K562 (cell line): ENCODE measurements around the gene RASSF3. TPM values are rescaled to one million over a fixed set of nuclear protein-coding genes. Genes with fewer than 3 reads are reported as not detected.
A peak's percentile ranks its signal among the peaks of the same experiment; 100 is the strongest.

Experiments used
- ADNP ChIP-seq: fragments of 200-800 bp; sonication (Bioruptor generic); IDR thresholded peaks from 2 replicates; pipeline ENCODE4 v1.6.1; 2016; ENCODE audit warnings: missing genetic modification characterization, missing compliant biosample characterization
- ELF4 ChIP-seq: fragments of 450-650 bp; formaldehyde crosslinking; IDR thresholded peaks from 2 replicates; pipeline ENCODE4 v1.4.0; 2022; ENCODE audit warnings: missing genetic modification characterization
- GABPA ChIP-seq: fragments of 200-800 bp; sonication (Bioruptor generic); conservative IDR thresholded peaks from 2 replicates; pipeline ENCODE4 v1.6.1; 2016; ENCODE audit warnings: low read depth, missing genetic modification characterization, missing compliant biosample characterization
- HNRNPH1 ChIP-seq: fragments of 200-400 bp; formaldehyde crosslinking; optimal IDR thresholded peaks from 2 replicates; pipeline ENCODE3; 2017; ENCODE audit warnings: low read depth, mild to moderate bottlenecking, low read length, moderate library complexity
- NUFIP1 ChIP-seq: fragments of 450-650 bp; IDR thresholded peaks from 2 replicates; pipeline ENCODE4 v1.6.1; 2018; ENCODE audit not compliant: partially characterized antibody
- RBFOX2 ChIP-seq: fragments of 200-400 bp; formaldehyde crosslinking; IDR thresholded peaks from 2 replicates; pipeline ENCODE4 v1.6.1; 2017; ENCODE audit warnings: low read depth, mild to moderate bottlenecking, low read length, moderate library complexity
- RCOR1 ChIP-seq, 2 experiments: IDR thresholded peaks; 2 replicates each; pipeline ENCODE4 v1.6.1; 2012; ENCODE audit warnings: low read depth in 2 of 2, low read length in 2 of 2, borderline replicate concordance in 1 of 2, improper control_type of control experiment in 1 of 2
- YY1 ChIP-seq, 3 experiments: IDR thresholded peaks; 2 replicates each; pipeline ENCODE4 v1.6.1; 2011; ENCODE audit warnings: low read length in 2 of 3, mild to moderate bottlenecking in 2 of 3, moderate library complexity in 2 of 3, borderline replicate concordance in 1 of 3, control low read depth in 1 of 3, low read depth in 1 of 3; ENCODE audit not compliant: insufficient read depth in 3 of 3, insufficient replicate concordance in 2 of 3, control insufficient read depth in 1 of 3, insufficient read length in 1 of 3; ENCODE audit errors: extremely low read depth in 1 of 3
- ZFPM2 ChIP-seq: fragments of 250-450 bp; sonication (Bioruptor Pico); IDR thresholded peaks from 2 replicates; pipeline ENCODE4 v1.5.1; 2022; ENCODE audit warnings: mild to moderate bottlenecking
- ZNF232 ChIP-seq: sonication (generic); formaldehyde crosslinking; IDR thresholded peaks from 2 replicates; pipeline ENCODE4 v1.8.0; 2022; ENCODE audit warnings: mild to moderate bottlenecking, missing genetic modification reagents
- ZNF3 ChIP-seq: fragments of 250-450 bp; sonication (Bioruptor Pico); IDR thresholded peaks from 2 replicates; pipeline ENCODE4 v1.5.0; 2021; ENCODE audit warnings: mild to moderate bottlenecking, moderate library complexity
- ZSCAN32 ChIP-seq: fragments of 450-650 bp; formaldehyde crosslinking; IDR thresholded peaks from 2 replicates; pipeline ENCODE4 v1.4.0; 2020; ENCODE audit warnings: mild to moderate bottlenecking, moderate library complexity
- polyA plus RNA-seq, 8 experiments: library from polyadenylated mRNA; depleted of rRNA in 4 of 8; stranded (reverse) in 5 of 8; unstranded in 3 of 8; fragments of >200 nt; fragmentation: Nextera tagmentation in 2 of 8; fragmentation: Illumina TruSeq in 1 of 8; extraction: Ambion mirVana in 2 of 8; extraction: Trizol in 1 of 8; gene quantifications; 2 replicates each; pipeline versions ENCODE4 v1.2.1 to v1.2.3, GENCODE V29; 2011 to 2014; ENCODE audit warnings: inconsistent platforms in 1 of 8, missing spikeins in 1 of 8
- total RNA-seq, 7 experiments: library from RNA; depleted of rRNA in 6 of 7; stranded (reverse); fragments of >200 nt in 6 of 7; fragmentation: Illumina TruSeq in 2 of 7; extraction: Trizol in 2 of 7; gene quantifications; 2 replicates each; pipeline versions ENCODE4 v1.2.1 to v1.2.3, GENCODE V29; 2011 to 2021; ENCODE audit warnings: low replicate concordance in 1 of 7
- TF ChIP-seq, protein P1 (sequence below): sonication (generic); formaldehyde crosslinking; IDR thresholded peaks from 2 replicates; pipeline ENCODE4 v1.8.1; 2022; ENCODE audit warnings: missing genetic modification reagents
- TF ChIP-seq, protein P2 (sequence below): fragments of 250-450 bp; sonication (Bioruptor Pico); IDR thresholded peaks from 2 replicates; pipeline ENCODE4 v1.4.0; 2020; ENCODE audit warnings: borderline replicate concordance
- TF ChIP-seq, protein P3 (sequence below): fragments of 250-450 bp; sonication (Bioruptor Pico); IDR thresholded peaks from 2 replicates; pipeline ENCODE4 v1.4.0; 2020; ENCODE audit warnings: mild to moderate bottlenecking, moderate library complexity, borderline replicate concordance
- TF ChIP-seq, protein P4 (sequence below): sonication (generic); formaldehyde crosslinking; IDR thresholded peaks from 2 replicates; pipeline ENCODE4 v1.8.0; 2023; ENCODE audit warnings: missing genetic modification reagents, mild to moderate bottlenecking, borderline replicate concordance

The RASSF3 gene
- total and polyA plus RNA-seq, 9 of the 15 experiments (the other 6 are each of a cell fraction or from before 2014, with no cell fraction given), result 3.7 to 39.2 (median 20.2) TPM

DNA sequence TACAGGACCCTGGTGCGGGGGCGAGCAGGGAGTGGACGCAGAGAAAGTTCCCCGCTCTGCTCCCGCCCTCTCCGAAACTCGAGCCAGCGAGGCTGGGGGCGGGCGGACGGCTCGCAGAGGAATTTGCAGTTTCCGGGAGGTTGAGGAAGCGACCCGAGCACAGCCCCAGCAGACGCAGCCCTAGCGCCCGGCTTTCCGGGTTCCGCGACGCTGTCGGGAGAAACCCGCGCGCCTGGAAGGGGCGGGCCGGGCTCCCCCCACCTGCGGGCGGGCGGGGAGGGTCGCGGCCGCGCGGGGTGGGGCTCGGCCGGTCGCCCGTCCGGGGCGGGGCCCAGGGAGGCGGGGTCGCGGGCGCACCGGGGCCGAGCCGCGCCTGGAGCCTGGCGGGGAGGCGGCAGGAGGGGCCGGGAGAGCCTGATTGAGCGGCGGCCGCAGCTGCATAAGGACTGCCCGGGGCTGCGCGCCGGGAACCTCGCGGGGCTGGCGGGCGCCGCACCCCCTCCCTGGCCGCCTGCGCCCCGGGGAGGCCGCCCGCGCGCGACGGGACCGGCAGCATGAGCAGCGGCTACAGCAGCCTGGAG, at the start of gene RASSF3 (continued):
- TF ChIP-seq HNRNPH1 (no peak), ADNP (no peak), ZNF232 (CRISPR knock-in tag) (no peak), NUFIP1 (no peak), GABPA (peak; percentile 74), ZNF3 (CRISPR knock-in tag) (no peak), RCOR1 (IDR thresholded peaks at IDR 0.05; ENCODE audit: borderline replicate concordance in 1 of 2, low read depth in 2 of 2, low read length in 2 of 2) (no peak), ZSCAN32 (CRISPR knock-in tag) (no peak), ZFPM2 (CRISPR knock-in tag) (no peak), RBFOX2 (peak; percentile 76), YY1 (IDR thresholded peaks at IDR 0.05; ENCODE audit: borderline replicate concordance in 1 of 3, control insufficient read depth in 1 of 3, extremely low read depth in 1 of 3, insufficient read depth in 3 of 3, insufficient read length in 1 of 3, insufficient replicate concordance in 2 of 3, low read depth in 1 of 3, low read length in 2 of 3) (peak in 2 of 3 experiments; percentile 8 to 41), ELF4 (no peak)
- TF ChIP-seq, protein P1, sequence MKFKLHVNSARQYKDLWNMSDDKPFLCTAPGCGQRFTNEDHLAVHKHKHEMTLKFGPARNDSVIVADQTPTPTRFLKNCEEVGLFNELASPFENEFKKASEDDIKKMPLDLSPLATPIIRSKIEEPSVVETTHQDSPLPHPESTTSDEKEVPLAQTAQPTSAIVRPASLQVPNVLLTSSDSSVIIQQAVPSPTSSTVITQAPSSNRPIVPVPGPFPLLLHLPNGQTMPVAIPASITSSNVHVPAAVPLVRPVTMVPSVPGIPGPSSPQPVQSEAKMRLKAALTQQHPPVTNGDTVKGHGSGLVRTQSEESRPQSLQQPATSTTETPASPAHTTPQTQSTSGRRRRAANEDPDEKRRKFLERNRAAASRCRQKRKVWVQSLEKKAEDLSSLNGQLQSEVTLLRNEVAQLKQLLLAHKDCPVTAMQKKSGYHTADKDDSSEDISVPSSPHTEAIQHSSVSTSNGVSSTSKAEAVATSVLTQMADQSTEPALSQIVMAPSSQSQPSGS (CRISPR knock-in tag), result no peak
- TF ChIP-seq, protein P2, sequence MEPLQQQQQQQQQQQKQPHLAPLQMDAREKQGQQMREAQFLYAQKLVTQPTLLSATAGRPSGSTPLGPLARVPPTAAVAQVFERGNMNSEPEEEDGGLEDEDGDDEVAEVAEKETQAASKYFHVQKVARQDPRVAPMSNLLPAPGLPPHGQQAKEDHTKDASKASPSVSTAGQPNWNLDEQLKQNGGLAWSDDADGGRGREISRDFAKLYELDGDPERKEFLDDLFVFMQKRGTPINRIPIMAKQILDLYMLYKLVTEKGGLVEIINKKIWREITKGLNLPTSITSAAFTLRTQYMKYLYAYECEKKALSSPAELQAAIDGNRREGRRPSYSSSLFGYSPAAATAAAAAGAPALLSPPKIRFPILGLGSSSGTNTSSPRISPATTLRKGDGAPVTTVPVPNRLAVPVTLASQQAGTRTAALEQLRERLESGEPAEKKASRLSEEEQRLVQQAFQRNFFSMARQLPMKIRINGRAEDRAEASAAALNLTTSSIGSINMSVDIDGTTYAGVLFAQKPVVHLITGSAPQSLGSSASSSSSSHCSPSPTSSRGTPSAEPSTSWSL (CRISPR knock-in tag), result no peak
- TF ChIP-seq, protein P3, sequence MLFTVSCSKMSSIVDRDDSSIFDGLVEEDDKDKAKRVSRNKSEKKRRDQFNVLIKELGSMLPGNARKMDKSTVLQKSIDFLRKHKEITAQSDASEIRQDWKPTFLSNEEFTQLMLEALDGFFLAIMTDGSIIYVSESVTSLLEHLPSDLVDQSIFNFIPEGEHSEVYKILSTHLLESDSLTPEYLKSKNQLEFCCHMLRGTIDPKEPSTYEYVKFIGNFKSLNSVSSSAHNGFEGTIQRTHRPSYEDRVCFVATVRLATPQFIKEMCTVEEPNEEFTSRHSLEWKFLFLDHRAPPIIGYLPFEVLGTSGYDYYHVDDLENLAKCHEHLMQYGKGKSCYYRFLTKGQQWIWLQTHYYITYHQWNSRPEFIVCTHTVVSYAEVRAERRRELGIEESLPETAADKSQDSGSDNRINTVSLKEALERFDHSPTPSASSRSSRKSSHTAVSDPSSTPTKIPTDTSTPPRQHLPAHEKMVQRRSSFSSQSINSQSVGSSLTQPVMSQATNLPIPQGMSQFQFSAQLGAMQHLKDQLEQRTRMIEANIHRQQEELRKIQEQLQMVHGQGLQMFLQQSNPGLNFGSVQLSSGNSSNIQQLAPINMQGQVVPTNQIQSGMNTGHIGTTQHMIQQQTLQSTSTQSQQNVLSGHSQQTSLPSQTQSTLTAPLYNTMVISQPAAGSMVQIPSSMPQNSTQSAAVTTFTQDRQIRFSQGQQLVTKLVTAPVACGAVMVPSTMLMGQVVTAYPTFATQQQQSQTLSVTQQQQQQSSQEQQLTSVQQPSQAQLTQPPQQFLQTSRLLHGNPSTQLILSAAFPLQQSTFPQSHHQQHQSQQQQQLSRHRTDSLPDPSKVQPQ (CRISPR knock-in tag), result no peak
- TF ChIP-seq, protein P4, sequence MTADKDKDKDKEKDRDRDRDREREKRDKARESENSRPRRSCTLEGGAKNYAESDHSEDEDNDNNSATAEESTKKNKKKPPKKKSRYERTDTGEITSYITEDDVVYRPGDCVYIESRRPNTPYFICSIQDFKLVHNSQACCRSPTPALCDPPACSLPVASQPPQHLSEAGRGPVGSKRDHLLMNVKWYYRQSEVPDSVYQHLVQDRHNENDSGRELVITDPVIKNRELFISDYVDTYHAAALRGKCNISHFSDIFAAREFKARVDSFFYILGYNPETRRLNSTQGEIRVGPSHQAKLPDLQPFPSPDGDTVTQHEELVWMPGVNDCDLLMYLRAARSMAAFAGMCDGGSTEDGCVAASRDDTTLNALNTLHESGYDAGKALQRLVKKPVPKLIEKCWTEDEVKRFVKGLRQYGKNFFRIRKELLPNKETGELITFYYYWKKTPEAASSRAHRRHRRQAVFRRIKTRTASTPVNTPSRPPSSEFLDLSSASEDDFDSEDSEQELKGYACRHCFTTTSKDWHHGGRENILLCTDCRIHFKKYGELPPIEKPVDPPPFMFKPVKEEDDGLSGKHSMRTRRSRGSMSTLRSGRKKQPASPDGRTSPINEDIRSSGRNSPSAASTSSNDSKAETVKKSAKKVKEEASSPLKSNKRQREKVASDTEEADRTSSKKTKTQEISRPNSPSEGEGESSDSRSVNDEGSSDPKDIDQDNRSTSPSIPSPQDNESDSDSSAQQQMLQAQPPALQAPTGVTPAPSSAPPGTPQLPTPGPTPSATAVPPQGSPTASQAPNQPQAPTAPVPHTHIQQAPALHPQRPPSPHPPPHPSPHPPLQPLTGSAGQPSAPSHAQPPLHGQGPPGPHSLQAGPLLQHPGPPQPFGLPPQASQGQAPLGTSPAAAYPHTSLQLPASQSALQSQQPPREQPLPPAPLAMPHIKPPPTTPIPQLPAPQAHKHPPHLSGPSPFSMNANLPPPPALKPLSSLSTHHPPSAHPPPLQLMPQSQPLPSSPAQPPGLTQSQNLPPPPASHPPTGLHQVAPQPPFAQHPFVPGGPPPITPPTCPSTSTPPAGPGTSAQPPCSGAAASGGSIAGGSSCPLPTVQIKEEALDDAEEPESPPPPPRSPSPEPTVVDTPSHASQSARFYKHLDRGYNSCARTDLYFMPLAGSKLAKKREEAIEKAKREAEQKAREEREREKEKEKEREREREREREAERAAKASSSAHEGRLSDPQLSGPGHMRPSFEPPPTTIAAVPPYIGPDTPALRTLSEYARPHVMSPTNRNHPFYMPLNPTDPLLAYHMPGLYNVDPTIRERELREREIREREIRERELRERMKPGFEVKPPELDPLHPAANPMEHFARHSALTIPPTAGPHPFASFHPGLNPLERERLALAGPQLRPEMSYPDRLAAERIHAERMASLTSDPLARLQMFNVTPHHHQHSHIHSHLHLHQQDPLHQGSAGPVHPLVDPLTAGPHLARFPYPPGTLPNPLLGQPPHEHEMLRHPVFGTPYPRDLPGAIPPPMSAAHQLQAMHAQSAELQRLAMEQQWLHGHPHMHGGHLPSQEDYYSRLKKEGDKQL (CRISPR knock-in tag), result no peak
